OCI-LY1 (cell line): ENCODE measurements around the gene SMIM1.

Experiments used
- H2AFZ ChIP-seq: fragments of 200-600 bp; sonication (generic), shearing (Covaris generic); 2 replicates; pipeline ENCODE4 v1.6.0; 2014; ENCODE audit warnings: antibody characterized with exemption, mild to moderate bottlenecking, low read length
- H3F3A ChIP-seq: fragments of 200-600 bp; sonication (generic), shearing (Covaris generic); 2 replicates; pipeline ENCODE4 v1.6.0; 2014; ENCODE audit warnings: mild to moderate bottlenecking, antibody characterized with exemption, low read length, moderate library complexity; ENCODE audit not compliant: insufficient read depth
- H3K27ac ChIP-seq: fragments of 200-600 bp; sonication (generic); 2 replicates; pipeline ENCODE4 v1.5.1; 2014; ENCODE audit warnings: low read length, mixed run types, mild to moderate bottlenecking, low read depth; ENCODE audit not compliant: poor library complexity, severe bottlenecking
- H3K27me3 ChIP-seq: fragments of 200-600 bp; sonication (generic); 2 replicates; pipeline ENCODE4 v1.6.0; 2014; ENCODE audit warnings: antibody characterized with exemption, mild to moderate bottlenecking, low read length, moderate library complexity; ENCODE audit not compliant: insufficient read depth
- H3K36me3 ChIP-seq: fragments of 200-600 bp; sonication (generic); 2 replicates; pipeline ENCODE4 v1.6.1; 2014; ENCODE audit warnings: mild to moderate bottlenecking, antibody characterized with exemption, low read length, moderate library complexity, mixed read lengths; ENCODE audit not compliant: insufficient read depth
- H3K4me1 ChIP-seq: fragments of 200-600 bp; sonication (generic); 2 replicates; pipeline ENCODE4 v1.5.1; 2014; ENCODE audit warnings: mild to moderate bottlenecking, low read length, moderate library complexity; ENCODE audit not compliant: insufficient read depth, severe bottlenecking
- H3K4me2 ChIP-seq: fragments of 200-600 bp; sonication (generic), shearing (Covaris generic); 2 replicates; pipeline ENCODE4 v1.6.1; 2014; ENCODE audit warnings: low read length
- H3K4me3 ChIP-seq: fragments of 200-600 bp; sonication (generic); 2 replicates; pipeline ENCODE4 v1.5.1; 2014; ENCODE audit warnings: low read length, low read depth, mild to moderate bottlenecking, mixed read lengths; ENCODE audit not compliant: poor library complexity, severe bottlenecking
- H3K79me2 ChIP-seq: fragments of 200-600 bp; shearing (Covaris generic); 2 replicates; pipeline ENCODE4 v1.6.1; 2016; ENCODE audit warnings: mixed run types, low read length, mixed read lengths; ENCODE audit not compliant: insufficient read depth
- H3K9ac ChIP-seq: fragments of 200-600 bp; sonication (generic), shearing (Covaris generic); 2 replicates; pipeline ENCODE4 v1.6.1; 2014; ENCODE audit warnings: mild to moderate bottlenecking, low read length, mixed read lengths
- H3K9me2 ChIP-seq: fragments of 200-600 bp; sonication (generic), shearing (Covaris generic); 2 replicates; pipeline ENCODE4 v1.6.1; 2014; ENCODE audit warnings: low read depth, mild to moderate bottlenecking, low read length, mixed read lengths
- H3K9me3 ChIP-seq: fragments of 200-600 bp; shearing (Covaris generic); 2 replicates; pipeline ENCODE4 v1.6.1; 2014; ENCODE audit warnings: low read length, mixed read lengths
- H4K20me1 ChIP-seq: fragments of 200-600 bp; sonication (generic), shearing (Covaris generic); 2 replicates; pipeline ENCODE4 v1.6.0; 2016; ENCODE audit warnings: mild to moderate bottlenecking, low read length; ENCODE audit not compliant: insufficient read depth
- EZH2 ChIP-seq: fragments of 200-600 bp; sonication (generic), shearing (Covaris generic); IDR thresholded peaks from 2 replicates; pipeline ENCODE4 v1.8.0; 2017; ENCODE audit warnings: borderline replicate concordance, mixed run types, mild to moderate bottlenecking, antibody characterized with exemption, low read length, moderate library complexity, mixed read lengths
- TF ChIP-seq, protein P1 (sequence below): fragments of 200-600 bp; sonication (generic), shearing (Covaris generic); IDR thresholded peaks from 2 replicates; pipeline ENCODE4 v1.5.1; 2017; ENCODE audit warnings: mild to moderate bottlenecking, antibody characterized with exemption, low read length, moderate library complexity, mixed read lengths

SMIM1 gene

DNA sequence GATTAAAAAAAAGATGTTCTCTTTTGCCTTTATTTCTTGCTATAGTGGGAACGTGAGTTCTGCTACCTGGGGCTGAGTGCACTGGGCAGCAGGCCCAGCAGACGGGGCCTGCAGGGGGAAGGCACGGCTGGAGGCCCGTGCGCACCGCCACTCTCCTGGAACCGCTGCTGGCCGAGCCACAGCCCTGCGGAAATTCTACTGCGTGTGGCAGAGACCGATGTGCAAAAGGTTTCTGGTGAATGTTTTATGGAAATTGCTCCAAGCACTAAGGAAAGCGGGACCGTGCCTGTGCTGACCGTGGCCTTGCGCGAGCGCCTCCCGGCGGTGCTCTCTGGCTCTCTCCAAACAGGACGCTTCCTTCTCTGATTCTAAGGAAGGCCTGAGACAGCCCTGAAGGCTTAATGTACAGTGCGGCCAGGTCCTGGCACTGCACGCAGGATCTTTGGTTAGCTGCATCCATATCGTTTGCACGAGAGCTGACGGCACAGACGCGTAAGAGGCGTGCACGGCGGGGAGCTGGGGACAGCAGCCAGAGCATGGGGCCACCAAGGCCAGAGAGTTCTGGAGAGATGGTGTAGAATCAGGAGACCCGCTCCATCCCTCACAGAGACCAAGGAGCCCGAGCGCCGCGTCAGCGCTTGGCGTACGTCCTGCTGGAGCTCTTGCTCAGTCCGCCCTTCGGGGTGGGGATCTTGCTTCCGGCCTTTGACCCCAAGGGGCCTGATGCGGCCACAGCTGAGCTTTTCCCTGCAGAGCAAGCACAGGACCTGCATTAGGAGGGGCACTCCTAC, 42.4 kb downstream of the SMIM1 start:
- no peaks in the 10 kb centered on the region for H3K79me2 ChIP-seq
- no peaks in the 10 kb centered on the region for H3K4me1 ChIP-seq
- no peak overlapping the region for H2AFZ ChIP-seq
- TF ChIP-seq, protein P1, sequence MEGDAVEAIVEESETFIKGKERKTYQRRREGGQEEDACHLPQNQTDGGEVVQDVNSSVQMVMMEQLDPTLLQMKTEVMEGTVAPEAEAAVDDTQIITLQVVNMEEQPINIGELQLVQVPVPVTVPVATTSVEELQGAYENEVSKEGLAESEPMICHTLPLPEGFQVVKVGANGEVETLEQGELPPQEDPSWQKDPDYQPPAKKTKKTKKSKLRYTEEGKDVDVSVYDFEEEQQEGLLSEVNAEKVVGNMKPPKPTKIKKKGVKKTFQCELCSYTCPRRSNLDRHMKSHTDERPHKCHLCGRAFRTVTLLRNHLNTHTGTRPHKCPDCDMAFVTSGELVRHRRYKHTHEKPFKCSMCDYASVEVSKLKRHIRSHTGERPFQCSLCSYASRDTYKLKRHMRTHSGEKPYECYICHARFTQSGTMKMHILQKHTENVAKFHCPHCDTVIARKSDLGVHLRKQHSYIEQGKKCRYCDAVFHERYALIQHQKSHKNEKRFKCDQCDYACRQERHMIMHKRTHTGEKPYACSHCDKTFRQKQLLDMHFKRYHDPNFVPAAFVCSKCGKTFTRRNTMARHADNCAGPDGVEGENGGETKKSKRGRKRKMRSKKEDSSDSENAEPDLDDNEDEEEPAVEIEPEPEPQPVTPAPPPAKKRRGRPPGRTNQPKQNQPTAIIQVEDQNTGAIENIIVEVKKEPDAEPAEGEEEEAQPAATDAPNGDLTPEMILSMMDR = no peak
- TF ChIP-seq EZH2 = no peak
- no peaks in the 10 kb centered on the region for H3K9me2 ChIP-seq
- H3F3A ChIP-seq = no peaks in the 10 kb centered on the region
- no peaks in the 10 kb centered on the region for H3K9me3 ChIP-seq
- no peak overlapping the region for H3K27ac ChIP-seq
- H3K36me3 ChIP-seq = peaks cover 20% of the 10 kb centered on the region
- no peaks in the 10 kb centered on the region for H3K27me3 ChIP-seq
- H3K4me2 ChIP-seq = no peak overlapping the region
- no peak overlapping the region for H3K4me3 ChIP-seq
- H3K9ac ChIP-seq = no peak overlapping the region
- H4K20me1 ChIP-seq = no peaks in the 10 kb centered on the region

GRCh38 chr1:3816331-3817137, 44.0 kb downstream of the SMIM1 start:
- TF ChIP-seq EZH2 = no peak
- TF ChIP-seq, protein P1 = no peak
- H4K20me1 ChIP-seq = no peaks in the 10 kb centered on the region
- H3F3A ChIP-seq = no peaks in the 10 kb centered on the region
- H3K4me1 ChIP-seq = no peaks in the 10 kb centered on the region
- H3K4me2 ChIP-seq = no peak overlapping the region
- no peak overlapping the region for H2AFZ ChIP-seq
- no peaks in the 10 kb centered on the region for H3K9me2 ChIP-seq
- no peaks in the 10 kb centered on the region for H3K79me2 ChIP-seq
- H3K9me3 ChIP-seq = no peaks in the 10 kb centered on the region
- H3K36me3 ChIP-seq = peaks cover 36% of the 10 kb centered on the region
- no peak overlapping the region for H3K4me3 ChIP-seq
- no peak overlapping the region for H3K27ac ChIP-seq
- H3K27me3 ChIP-seq = no peaks in the 10 kb centered on the region
- H3K9ac ChIP-seq = no peak overlapping the region

- no peaks in the 10 kb centered on the region for H3K4me1 ChIP-seq
- H3K9me3 ChIP-seq = no peaks in the 10 kb centered on the region
- no peak overlapping the region for H3K4me3 ChIP-seq
- no peaks in the 10 kb centered on the region for H4K20me1 ChIP-seq
- H3K9ac ChIP-seq = no peak overlapping the region
- H3K4me2 ChIP-seq = no peak overlapping the region
- no peak overlapping the region for H2AFZ ChIP-seq
- peaks cover 42% of the 10 kb centered on the region for H3K36me3 ChIP-seq
- TF ChIP-seq, protein P1 = no peak
- no peak for TF ChIP-seq EZH2
- no peaks in the 10 kb centered on the region for H3K79me2 ChIP-seq
- no peaks in the 10 kb centered on the region for H3K27me3 ChIP-seq
- H3K27ac ChIP-seq = no peak overlapping the region
- H3F3A ChIP-seq = no peaks in the 10 kb centered on the region
- no peaks in the 10 kb centered on the region for H3K9me2 ChIP-seq
Measured at GRCh38 chr1:3817138-3817740, 44.7 kb downstream of the SMIM1 start.
